Measurements from ENCODE around the gene SLC22A1. TPM values are rescaled to one million over a fixed set of nuclear protein-coding genes. Genes with fewer than 3 reads are reported as not detected.

SLC22A1 gene
- total RNA-seq, 4 donors from 2014 or later, result 1.4 to 2.6 (median 1.5) TPM

- TF ChIP-seq CTCF (IDR thresholded peaks at IDR 0.05; ENCODE audit: low read depth), result no peak
Measured at GRCh38 chr6:160127270-160128124, 5.9 kb downstream of the SLC22A1 start.

GRCh38 chr6:160128125-160128683, 6.6 kb downstream of the SLC22A1 start:
- TF ChIP-seq CTCF (IDR thresholded peaks at IDR 0.05; ENCODE audit: low read depth), result no peak

- TF ChIP-seq CTCF (IDR thresholded peaks at IDR 0.05; ENCODE audit: low read depth), result no peak
Measured at GRCh38 chr6:160128879-160129516, 7.4 kb downstream of the SLC22A1 start.

GRCh38 chr6:160129881-160130615, 8.4 kb downstream of the SLC22A1 start:
- no peak for TF ChIP-seq CTCF (IDR thresholded peaks at IDR 0.05; ENCODE audit: low read depth)

GRCh38 chr6:160130729-160131484, 9.3 kb downstream of the SLC22A1 start:
- no peak for TF ChIP-seq CTCF (IDR thresholded peaks at IDR 0.05; ENCODE audit: low read depth)

GRCh38 chr6:160131636-160132296, 10.2 kb downstream of the SLC22A1 start:
- TF ChIP-seq CTCF (IDR thresholded peaks at IDR 0.05; ENCODE audit: low read depth), result no peak
